PC-3 (cell line): ENCODE data around the gene ST3GAL6. TPM values are rescaled to one million over a fixed set of nuclear protein-coding genes. Genes with fewer than 3 reads are reported as not detected.
A peak's percentile ranks its signal among the peaks of the same experiment; 100 is the strongest.

Experiments used
- ATAC-seq: fragments of 200-7000 bp; cut with Tn5 transposase; 2 replicates; pipeline ENCODE4 v1.9.1; 2020; ENCODE audit warnings: mild to moderate bottlenecking, moderate library complexity
- BruUV-seq: library from RNA; stranded (reverse); fragments of 400-500 nt; replicated peaks from 2 replicates; lab custom pipeline; 2021; lab: Mats Ljungman, UMichigan
- CTCF ChIA-PET: fragments of 300-600 bp; sonication (Branson Sonifier 250); formaldehyde crosslinking; loops from one replicate; lab custom pipeline; 2022; ENCODE audit warnings: antibody characterized with exemption; lab: Charles Lee
- POLR2A ChIA-PET: fragments of 300-600 bp; sonication (Branson Sonifier 250); formaldehyde crosslinking; loops from one replicate; lab custom pipeline; 2022; ENCODE audit warnings: antibody characterized with exemption; ENCODE audit not compliant: unreplicated experiment; lab: Charles Lee
- DNase-seq: peaks from one replicate; pipeline ENCODE4 v3.0.0-alpha.2; 2015
- H2AFZ ChIP-seq: fragments of 300-600 bp; sonication (generic); 2 replicates; pipeline ENCODE4 v1.6.0; 2016; ENCODE audit warnings: antibody characterized with exemption, low read length
- H3F3A ChIP-seq: fragments of 300-600 bp; sonication (generic); one replicate; pipeline ENCODE4 v1.6.0; 2017; ENCODE audit warnings: antibody characterized with exemption, low read length, control low read depth, mild to moderate bottlenecking; ENCODE audit not compliant: unreplicated experiment
- H3K27ac ChIP-seq: fragments of 300-600 bp; sonication (generic); 2 replicates; pipeline ENCODE4 v1.5.1; 2016; ENCODE audit warnings: mild to moderate bottlenecking, low read length
- H3K27me3 ChIP-seq: fragments of 300-600 bp; sonication (generic); 2 replicates; pipeline ENCODE4 v1.6.1; 2016; ENCODE audit warnings: low read length, mixed read lengths
- H3K36me3 ChIP-seq: fragments of 300-600 bp; sonication (generic); 2 replicates; pipeline ENCODE4 v1.6.1; 2016; ENCODE audit warnings: low read depth, mixed run types, low read length, mixed read lengths
- H3K4me1 ChIP-seq: fragments of 300-600 bp; sonication (generic); 2 replicates; pipeline ENCODE4 v1.5.1; 2016; ENCODE audit warnings: low read length; ENCODE audit not compliant: insufficient read depth
- H3K4me2 ChIP-seq: fragments of 300-600 bp; sonication (generic); 2 replicates; pipeline ENCODE4 v1.6.0; 2016; ENCODE audit warnings: low read length
- H3K4me3 ChIP-seq: fragments of 300-600 bp; sonication (generic); 2 replicates; pipeline ENCODE4 v1.5.1; 2016; ENCODE audit warnings: mild to moderate bottlenecking, low read length, mixed read lengths
- H3K79me2 ChIP-seq: fragments of 300-600 bp; sonication (generic); 2 replicates; pipeline ENCODE4 v1.6.1; 2017; ENCODE audit warnings: low read length, mixed read lengths
- H3K9ac ChIP-seq: fragments of 300-600 bp; sonication (generic); 2 replicates; pipeline ENCODE4 v1.6.0; 2016; ENCODE audit warnings: mild to moderate bottlenecking, low read length
- H3K9me2 ChIP-seq: fragments of 300-600 bp; sonication (generic); replicated peaks from 2 replicates; pipeline ENCODE4 v1.6.1; 2016; ENCODE audit warnings: mixed run types, low read length, mixed read lengths
- H3K9me3 ChIP-seq: fragments of 300-600 bp; sonication (generic); 2 replicates; pipeline ENCODE4 v1.6.1; 2016; ENCODE audit warnings: low read length, mixed read lengths
- H4K20me1 ChIP-seq: fragments of 300-600 bp; sonication (generic); 2 replicates; pipeline ENCODE4 v1.6.1; 2016; ENCODE audit warnings: low read length, mixed read lengths
- EZH2 ChIP-seq: fragments of 300-600 bp; sonication (generic); IDR thresholded peaks from one replicate; pipeline ENCODE4 v1.6.1; 2017; ENCODE audit warnings: antibody characterized with exemption, mild to moderate bottlenecking, low read length; ENCODE audit not compliant: unreplicated experiment
- EZH2phosphoT487 ChIP-seq: fragments of 300-600 bp; sonication (generic); IDR thresholded peaks from 2 replicates; pipeline ENCODE4 v1.6.1; 2018; ENCODE audit warnings: mild to moderate bottlenecking, antibody characterized with exemption, low read length, borderline replicate concordance
- intact Hi-C: fragments of 100-400 bp; cut with micrococcal nuclease; formaldehyde crosslinking; loops from 2 replicates; pipeline ENCODE4 v1.9.0; 2023
- total RNA-seq: library from RNA; depleted of rRNA; stranded (reverse); fragments of >200 nt; gene quantifications from 2 replicates; pipeline ENCODE4 v1.2.3, GENCODE V29; 2014
- TF ChIP-seq, protein P1 (sequence below): fragments of 300-600 bp; sonication (generic); conservative IDR thresholded peaks from 2 replicates; pipeline ENCODE4 v1.5.1; 2017; ENCODE audit warnings: antibody characterized with exemption, low read depth, mild to moderate bottlenecking, low read length

ST3GAL6 gene
- total RNA-seq, 1 experiment from 2014 or later, result 11.5 TPM

DNA sequence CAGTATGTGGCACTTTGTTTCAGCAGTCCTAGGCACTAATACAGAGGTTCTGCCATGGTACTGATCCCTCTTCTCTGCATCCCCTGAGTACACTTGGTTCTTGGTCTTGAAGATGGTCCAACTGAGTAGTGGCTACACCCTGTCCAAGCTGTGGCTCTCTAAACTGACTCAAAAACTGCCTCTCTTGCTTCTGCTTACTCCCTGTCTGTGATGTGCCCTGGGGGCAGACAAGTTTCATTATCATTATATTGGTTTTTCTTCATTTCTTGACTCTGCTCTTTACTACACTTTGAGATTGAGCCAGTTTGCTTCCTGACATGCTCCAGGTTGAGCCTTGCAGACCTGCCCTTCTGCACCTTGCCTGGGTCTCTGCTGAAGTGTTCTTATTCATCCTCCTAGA, 18.9 kb upstream of the ST3GAL6 start:
- no peak overlapping the region for H3K9ac ChIP-seq
- TF ChIP-seq, protein P1, sequence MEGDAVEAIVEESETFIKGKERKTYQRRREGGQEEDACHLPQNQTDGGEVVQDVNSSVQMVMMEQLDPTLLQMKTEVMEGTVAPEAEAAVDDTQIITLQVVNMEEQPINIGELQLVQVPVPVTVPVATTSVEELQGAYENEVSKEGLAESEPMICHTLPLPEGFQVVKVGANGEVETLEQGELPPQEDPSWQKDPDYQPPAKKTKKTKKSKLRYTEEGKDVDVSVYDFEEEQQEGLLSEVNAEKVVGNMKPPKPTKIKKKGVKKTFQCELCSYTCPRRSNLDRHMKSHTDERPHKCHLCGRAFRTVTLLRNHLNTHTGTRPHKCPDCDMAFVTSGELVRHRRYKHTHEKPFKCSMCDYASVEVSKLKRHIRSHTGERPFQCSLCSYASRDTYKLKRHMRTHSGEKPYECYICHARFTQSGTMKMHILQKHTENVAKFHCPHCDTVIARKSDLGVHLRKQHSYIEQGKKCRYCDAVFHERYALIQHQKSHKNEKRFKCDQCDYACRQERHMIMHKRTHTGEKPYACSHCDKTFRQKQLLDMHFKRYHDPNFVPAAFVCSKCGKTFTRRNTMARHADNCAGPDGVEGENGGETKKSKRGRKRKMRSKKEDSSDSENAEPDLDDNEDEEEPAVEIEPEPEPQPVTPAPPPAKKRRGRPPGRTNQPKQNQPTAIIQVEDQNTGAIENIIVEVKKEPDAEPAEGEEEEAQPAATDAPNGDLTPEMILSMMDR, result no peak
- TF ChIP-seq EZH2, result no peak
- TF ChIP-seq EZH2phosphoT487, result no peak
- CTCF ChIA-PET, result no interaction called here
- H3K9me2 ChIP-seq, result no peaks in the 10 kb centered on the region
- H3K27me3 ChIP-seq, result no peaks in the 10 kb centered on the region
- ATAC-seq, result 0 out of 2 replicates have a peak, but pooled peaks have one; percentile 30
- no peak overlapping the region for H2AFZ ChIP-seq
- POLR2A ChIA-PET, result no interaction called here
- no peak overlapping the region for H3K4me3 ChIP-seq
- intact Hi-C loops, result loop anchor here (5.0 kb wide), 1 partner anchor 48 kb away; no protein-coding TSS in a partner anchor
- no peaks in the 10 kb centered on the region for H3K9me3 ChIP-seq
- no peak overlapping the region for H3K4me2 ChIP-seq
- peaks cover 35% of the 10 kb centered on the region for H3K79me2 ChIP-seq
- H3F3A ChIP-seq, result no peaks in the 10 kb centered on the region
- no peaks in the 10 kb centered on the region for H3K36me3 ChIP-seq
- H3K4me1 ChIP-seq, result peaks cover 24% of the 10 kb centered on the region
- DNase-seq, result peak; percentile 38
- no TSS peak for BruUV-seq
- no peak overlapping the region for H3K27ac ChIP-seq
- H4K20me1 ChIP-seq, result no peaks in the 10 kb centered on the region

DNA sequence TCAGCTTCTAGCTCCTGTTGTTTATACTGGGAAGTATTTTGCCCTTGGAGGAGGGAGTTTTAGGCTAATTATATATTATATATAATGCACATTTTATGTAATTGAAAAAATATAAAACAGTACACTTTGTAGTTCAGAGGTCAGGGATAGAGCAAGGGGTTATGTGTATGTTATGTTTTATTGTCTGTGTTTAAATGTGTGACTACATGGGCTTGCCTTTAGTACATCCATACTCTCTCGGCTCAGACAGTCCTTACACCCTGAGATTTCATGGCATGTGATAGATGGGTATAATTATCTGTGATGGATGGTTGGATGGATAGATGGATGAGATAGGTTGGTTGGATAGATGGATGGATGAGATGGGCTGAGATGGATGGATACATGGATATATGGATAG, 17.4 kb upstream of the ST3GAL6 start:
- CTCF ChIA-PET, result no interaction called here
- ATAC-seq (no peak), DNase-seq (no peak)
- intact Hi-C loops, result no loop called here
- H3K9ac ChIP-seq, result no peak overlapping the region
- no peaks in the 10 kb centered on the region for H3K27me3 ChIP-seq
- H4K20me1 ChIP-seq, result no peaks in the 10 kb centered on the region
- POLR2A ChIA-PET, result no interaction called here
- H3K79me2 ChIP-seq, result peaks cover 33% of the 10 kb centered on the region
- no peaks in the 10 kb centered on the region for H3K36me3 ChIP-seq
- no peak overlapping the region for H3K27ac ChIP-seq
- H3K4me2 ChIP-seq, result no peak overlapping the region
- no peak overlapping the region for H3K4me3 ChIP-seq
- H3K4me1 ChIP-seq, result peaks cover 30% of the 10 kb centered on the region
- BruUV-seq, result no TSS peak
- TF ChIP-seq, protein P1, result no peak
- no peak for TF ChIP-seq EZH2phosphoT487
- no peak for TF ChIP-seq EZH2
- H3K9me2 ChIP-seq, result no peaks in the 10 kb centered on the region
- no peaks in the 10 kb centered on the region for H3F3A ChIP-seq
- H2AFZ ChIP-seq, result no peak overlapping the region
- H3K9me3 ChIP-seq, result no peaks in the 10 kb centered on the region

DNA sequence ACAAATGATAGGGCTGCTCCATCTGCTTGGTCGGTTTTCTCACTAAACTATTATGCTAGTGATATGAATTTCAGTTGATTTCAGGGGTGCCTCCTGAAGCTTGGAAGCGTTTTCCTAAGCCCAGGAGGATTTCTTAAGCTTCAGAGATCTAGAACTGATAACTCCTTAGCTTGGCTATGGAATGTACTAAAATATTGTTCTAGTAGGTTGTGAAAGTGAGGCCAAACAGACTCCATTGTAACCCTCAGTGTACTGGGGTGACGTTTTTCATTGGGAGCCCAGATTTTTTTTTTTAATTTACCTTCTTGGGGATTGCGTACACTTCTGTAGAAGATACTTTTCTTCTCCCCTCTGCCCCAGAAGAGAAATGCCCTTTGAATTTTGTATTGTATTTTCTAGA, 17.0 kb upstream of the ST3GAL6 start:
- TF ChIP-seq, protein P1, result no peak
- TF ChIP-seq EZH2phosphoT487 (no peak), EZH2 (no peak)
- H4K20me1 ChIP-seq, result no peaks in the 10 kb centered on the region
- no peaks in the 10 kb centered on the region for H3F3A ChIP-seq
- H3K9ac ChIP-seq, result no peak overlapping the region
- no peaks in the 10 kb centered on the region for H3K27me3 ChIP-seq
- H3K9me3 ChIP-seq, result no peaks in the 10 kb centered on the region
- no peak overlapping the region for H3K4me2 ChIP-seq
- BruUV-seq, result no TSS peak
- peaks cover 29% of the 10 kb centered on the region for H3K4me1 ChIP-seq
- DNase-seq (no peak), ATAC-seq (no peak)
- peaks cover 29% of the 10 kb centered on the region for H3K79me2 ChIP-seq
- H3K36me3 ChIP-seq, result no peaks in the 10 kb centered on the region
- H3K9me2 ChIP-seq, result no peaks in the 10 kb centered on the region
- POLR2A ChIA-PET, result no interaction called here
- H2AFZ ChIP-seq, result no peak overlapping the region
- no peak overlapping the region for H3K4me3 ChIP-seq
- CTCF ChIA-PET, result no interaction called here
- no peak overlapping the region for H3K27ac ChIP-seq
- intact Hi-C loops, result no loop called here
